K562 (cell line): ENCODE data around the gene CLCN6. TPM values are rescaled to one million over a fixed set of nuclear protein-coding genes. Genes with fewer than 3 reads are reported as not detected.
A peak's percentile ranks its signal among the peaks of the same experiment; 100 is the strongest.

ENCODE experiments used
- ARID3B ChIP-seq: fragments of 250-450 bp; sonication (Bioruptor Pico); IDR thresholded peaks from 2 replicates; pipeline ENCODE4 v1.4.0; 2020; ENCODE audit warnings: borderline replicate concordance
- CREM ChIP-seq: IDR thresholded peaks from 2 replicates; pipeline ENCODE4 v1.6.1; 2014; ENCODE audit warnings: antibody characterized with exemption, low read depth
- CTBP1 ChIP-seq: fragments of 450-650 bp; IDR thresholded peaks from 2 replicates; pipeline ENCODE4 v1.6.1; 2016; ENCODE audit warnings: borderline replicate concordance
- HMBOX1 ChIP-seq: sonication (generic); IDR thresholded peaks from 2 replicates; pipeline ENCODE4 v1.6.1; 2016
- HMGN3 ChIP-seq: IDR thresholded peaks from 2 replicates; pipeline ENCODE4 v1.6.1; 2011; ENCODE audit warnings: borderline replicate concordance, low read depth, mild to moderate bottlenecking, mixed read lengths, low read length; ENCODE audit not compliant: insufficient read length; ENCODE audit errors: extremely low read depth
- MLX ChIP-seq, 2 experiments: fragments of 450-650 bp in 1 of 2; sonication (generic) in 1 of 2; formaldehyde crosslinking; conservative IDR thresholded peaks; 2 replicates each; pipeline versions ENCODE4 v1.4.0 to v1.8.1; 2020 to 2022; ENCODE audit warnings: mild to moderate bottlenecking in 1 of 2, missing genetic modification reagents in 1 of 2
- MTA2 ChIP-seq: fragments of 450-650 bp; IDR thresholded peaks from 2 replicates; pipeline ENCODE4 v1.6.1; 2016; ENCODE audit warnings: low read depth
- NR2C2 ChIP-seq, 2 experiments: fragments of 200-800 bp in 1 of 2; sonication (Bioruptor generic) in 1 of 2; sonication (generic) in 1 of 2; formaldehyde crosslinking in 1 of 2; IDR thresholded peaks; 2 replicates each; pipeline versions ENCODE4 v1.6.1 to v1.8.0; 2016 to 2022; ENCODE audit warnings: mild to moderate bottlenecking in 1 of 2, missing compliant biosample characterization in 1 of 2, missing genetic modification characterization in 1 of 2, missing genetic modification reagents in 1 of 2
- NRF1 ChIP-seq, 2 experiments: fragments of 450-650 bp; IDR thresholded peaks in 1 of 2; conservative IDR thresholded peaks in 1 of 2; 2 replicates each; pipeline ENCODE4 v1.6.1; 2014; ENCODE audit warnings: mild to moderate bottlenecking in 2 of 2
- RNF2 ChIP-seq: sonication (generic); IDR thresholded peaks from 2 replicates; pipeline ENCODE4 v1.6.1; 2016
- TCF3 ChIP-seq: sonication (generic); formaldehyde crosslinking; IDR thresholded peaks from 2 replicates; pipeline ENCODE4 v1.4.0; 2020; ENCODE audit warnings: mild to moderate bottlenecking, missing genetic modification reagents
- TCF7L2 ChIP-seq: fragments of 150-350 bp; IDR thresholded peaks from 2 replicates; pipeline ENCODE4 v1.6.1; 2016; ENCODE audit warnings: low read depth, mild to moderate bottlenecking, low read length, moderate library complexity
- TFE3 ChIP-seq: fragments of 450-650 bp; formaldehyde crosslinking; IDR thresholded peaks from 2 replicates; pipeline ENCODE4 v1.4.0; 2020; ENCODE audit warnings: mild to moderate bottlenecking, mixed read lengths
- ZBTB9 ChIP-seq: fragments of 450-650 bp; formaldehyde crosslinking; IDR thresholded peaks from 2 replicates; pipeline ENCODE4 v1.4.0; 2020; ENCODE audit warnings: mild to moderate bottlenecking, moderate library complexity
- ZKSCAN3 ChIP-seq: fragments of 250-450 bp; sonication (Bioruptor Pico); IDR thresholded peaks from 2 replicates; pipeline ENCODE4 v1.4.0; 2020
- ZNF140 ChIP-seq: fragments of 250-450 bp; sonication (Bioruptor Pico); IDR thresholded peaks from 2 replicates; pipeline ENCODE4 v1.8.0; 2021; ENCODE audit warnings: moderate library complexity, mild to moderate bottlenecking, inconsistent platforms
- ZNF436 ChIP-seq: fragments of 250-450, 450-650 bp; sonication (Bioruptor Pico); formaldehyde crosslinking; IDR thresholded peaks from 2 replicates; pipeline ENCODE4 v1.7.0; 2020; ENCODE audit warnings: mild to moderate bottlenecking
- ZNF740 ChIP-seq, 3 experiments: fragments of 200-800 bp in 1 of 3; sonication (Bioruptor generic) in 1 of 3; sonication (generic) in 1 of 3; formaldehyde crosslinking in 1 of 3; IDR thresholded peaks; 2 replicates each; pipeline versions ENCODE4 v1.6.1 to v1.8.0; 2016 to 2022; ENCODE audit warnings: mild to moderate bottlenecking in 2 of 3, missing compliant biosample characterization in 2 of 3, missing genetic modification characterization in 2 of 3, missing genetic modification reagents in 1 of 3
- polyA plus RNA-seq, 8 experiments: library from polyadenylated mRNA; depleted of rRNA in 4 of 8; stranded (reverse) in 5 of 8; unstranded in 3 of 8; fragments of >200 nt; fragmentation: Nextera tagmentation in 2 of 8; fragmentation: Illumina TruSeq in 1 of 8; extraction: Ambion mirVana in 2 of 8; extraction: Trizol in 1 of 8; gene quantifications; 2 replicates each; pipeline versions ENCODE4 v1.2.1 to v1.2.3, GENCODE V29; 2011 to 2014; ENCODE audit warnings: inconsistent platforms in 1 of 8, missing spikeins in 1 of 8
- total RNA-seq, 7 experiments: library from RNA; depleted of rRNA in 6 of 7; stranded (reverse); fragments of >200 nt in 6 of 7; fragmentation: Illumina TruSeq in 2 of 7; extraction: Trizol in 2 of 7; gene quantifications; 2 replicates each; pipeline versions ENCODE4 v1.2.1 to v1.2.3, GENCODE V29; 2011 to 2021; ENCODE audit warnings: low replicate concordance in 1 of 7

Gene CLCN6
- total and polyA plus RNA-seq, 9 of the 15 experiments (the other 6 are each of a cell fraction or from before 2014, with no cell fraction given): 2.0 to 21.8 (median 13.6) TPM

- TF ChIP-seq ZBTB9: 0 out of 2 replicates have a peak, but pooled peaks have one; percentile 60
- TF ChIP-seq TCF3 (CRISPR knock-in tag): peak; percentile 51
- no peak for TF ChIP-seq ZKSCAN3 (CRISPR knock-in tag)
- no peak for TF ChIP-seq HMBOX1
- TF ChIP-seq CTBP1: no peak
- TF ChIP-seq RNF2: no peak
- no peak for TF ChIP-seq TCF7L2
- TF ChIP-seq MLX (CRISPR knock-in tag; conservative IDR thresholded peaks at IDR 0.05): peak in 1 of 2 experiments; percentile 95; a peak in 2 of 4 replicates
- no peak for TF ChIP-seq ARID3B (CRISPR knock-in tag)
- TF ChIP-seq TFE3: no peak
- no peak for TF ChIP-seq MTA2
- peak; percentile 31; the same call in 1 of the 2 replicates for TF ChIP-seq ZNF740 (CRISPR knock-in tag; IDR thresholded peaks at IDR 0.05)
- no peak for TF ChIP-seq ZNF740 (tag; IDR thresholded peaks at IDR 0.05)
- peak; percentile 69 for TF ChIP-seq CREM
- TF ChIP-seq NRF1 (conservative IDR thresholded peaks at IDR 0.05 in 1 of 2, IDR thresholded peaks at IDR 0.05 in 1 of 2): 0 out of 4 replicates have a peak, but pooled peaks of 1 of the 2 experiments have one; percentile 20
- peak; percentile 72; the same call in 1 of the 2 replicates for TF ChIP-seq NR2C2 (CRISPR knock-in tag; IDR thresholded peaks at IDR 0.05)
- no peak for TF ChIP-seq NR2C2 (tag; IDR thresholded peaks at IDR 0.05)
- no peak for TF ChIP-seq ZNF140 (CRISPR knock-in tag)
- no peak for TF ChIP-seq ZNF436 (CRISPR knock-in tag)
- TF ChIP-seq HMGN3: no peak
These were observed 53.2 kb downstream of the CLCN6 start (continued) for GRCh38 chr1:11858968-11859871.
